ENCODE results near the gene PCSK4.
"Not testable (repeated sequence)": the region's sequence is repeated elsewhere in the genome, so short reads cannot be mapped to it uniquely, and the experiment has no call there.

Gene PCSK4

GRCh38 chr19:1524972-1525325 is 34.8 kb upstream of the PCSK4 start:
- no peak for TF ChIP-seq CTCF (IDR thresholded peaks at IDR 0.05; ENCODE audit: low read depth, low read length)
- no peak for DNase-seq (ENCODE audit: extremely low read depth, low read depth)

- DNase-seq (ENCODE audit: extremely low read depth, low read depth), result no peak
- no peak for TF ChIP-seq CTCF (IDR thresholded peaks at IDR 0.05; ENCODE audit: low read depth, low read length)
Observed at GRCh38 chr19:1524287-1524971, 34.3 kb upstream of the PCSK4 start.

GRCh38 chr19:1523412-1524286 is 33.5 kb upstream of the PCSK4 start, which contains the start of gene PLK5:
PLK5 (plus strand) TSS chr19:1524077; CDS start chr19:1526997, 2,920 bp downstream.
- no peak for DNase-seq (ENCODE audit: extremely low read depth, low read depth)
- TF ChIP-seq CTCF (IDR thresholded peaks at IDR 0.05; ENCODE audit: low read depth, low read length), result no peak

GRCh38 chr19:1522838-1523237 is 32.7 kb upstream of the PCSK4 start:
- no peak for TF ChIP-seq CTCF (IDR thresholded peaks at IDR 0.05; ENCODE audit: low read depth, low read length)
- DNase-seq (ENCODE audit: extremely low read depth, low read depth), result no peak

GRCh38 chr19:1522061-1522460 is 31.9 kb upstream of the PCSK4 start:
- DNase-seq (ENCODE audit: extremely low read depth, low read depth), result no peak
- no peak for TF ChIP-seq CTCF (IDR thresholded peaks at IDR 0.05; ENCODE audit: low read depth, low read length)

GRCh38 chr19:1521636-1522035 is 31.5 kb upstream of the PCSK4 start:
- DNase-seq (ENCODE audit: extremely low read depth, low read depth), result no peak
- no peak for TF ChIP-seq CTCF (IDR thresholded peaks at IDR 0.05; ENCODE audit: low read depth, low read length)

GRCh38 chr19:1520203-1520780 is 30.1 kb upstream of the PCSK4 start:
- no peak for TF ChIP-seq CTCF (IDR thresholded peaks at IDR 0.05; ENCODE audit: low read depth, low read length)
- DNase-seq (ENCODE audit: extremely low read depth, low read depth), result no peak

- not testable (repeated sequence) for DNase-seq (ENCODE audit: extremely low read depth, low read depth)
Observed at GRCh38 chr19:1519802-1520201, 29.7 kb upstream of the PCSK4 start.
